Retinal pigment epithelial cell (primary cell): Measurements from ENCODE around the gene PTGES2.

ENCODE experiments used
- DNase-seq: peaks from one replicate; pipeline ENCODE4 v3.0.0-alpha.2; 2010; ENCODE audit warnings: low read depth
- H3K4me3 ChIP-seq: 2 replicates; pipeline ENCODE4 v1.5.1; 2011; ENCODE audit warnings: mild to moderate bottlenecking, low read length, control low read depth, moderate library complexity
- TF ChIP-seq, protein P1 (sequence below): conservative IDR thresholded peaks from 2 replicates; pipeline ENCODE4 v1.5.1; 2011; ENCODE audit warnings: low read depth, low read length, control low read depth, inconsistent platforms

PTGES2 gene

DNA sequence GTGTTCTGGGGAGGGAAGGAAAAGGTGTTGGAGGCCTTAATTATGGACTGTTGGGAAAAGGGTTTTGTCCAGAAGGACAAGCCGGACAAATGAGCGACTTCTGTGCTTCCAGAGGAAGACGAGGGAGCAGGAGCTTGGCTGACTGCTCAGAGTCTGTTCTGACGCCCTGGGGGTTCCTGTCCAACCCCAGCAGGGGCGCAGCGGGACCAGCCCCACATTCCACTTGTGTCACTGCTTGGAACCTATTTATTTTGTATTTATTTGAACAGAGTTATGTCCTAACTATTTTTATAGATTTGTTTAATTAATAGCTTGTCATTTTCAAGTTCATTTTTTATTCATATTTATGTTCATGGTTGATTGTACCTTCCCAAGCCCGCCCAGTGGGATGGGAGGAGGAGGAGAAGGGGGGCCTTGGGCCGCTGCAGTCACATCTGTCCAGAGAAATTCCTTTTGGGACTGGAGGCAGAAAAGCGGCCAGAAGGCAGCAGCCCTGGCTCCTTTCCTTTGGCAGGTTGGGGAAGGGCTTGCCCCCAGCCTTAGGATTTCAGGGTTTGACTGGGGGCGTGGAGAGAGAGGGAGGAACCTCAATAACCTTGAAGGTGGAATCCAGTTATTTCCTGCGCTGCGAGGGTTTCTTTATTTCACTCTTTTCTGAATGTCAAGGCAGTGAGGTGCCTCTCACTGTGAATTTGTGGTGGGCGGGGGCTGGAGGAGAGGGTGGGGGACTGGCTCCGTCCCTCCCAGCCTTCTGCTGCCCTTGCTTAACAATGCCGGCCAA is 19.1 kb downstream of the PTGES2 start:
- TF ChIP-seq, protein P1, sequence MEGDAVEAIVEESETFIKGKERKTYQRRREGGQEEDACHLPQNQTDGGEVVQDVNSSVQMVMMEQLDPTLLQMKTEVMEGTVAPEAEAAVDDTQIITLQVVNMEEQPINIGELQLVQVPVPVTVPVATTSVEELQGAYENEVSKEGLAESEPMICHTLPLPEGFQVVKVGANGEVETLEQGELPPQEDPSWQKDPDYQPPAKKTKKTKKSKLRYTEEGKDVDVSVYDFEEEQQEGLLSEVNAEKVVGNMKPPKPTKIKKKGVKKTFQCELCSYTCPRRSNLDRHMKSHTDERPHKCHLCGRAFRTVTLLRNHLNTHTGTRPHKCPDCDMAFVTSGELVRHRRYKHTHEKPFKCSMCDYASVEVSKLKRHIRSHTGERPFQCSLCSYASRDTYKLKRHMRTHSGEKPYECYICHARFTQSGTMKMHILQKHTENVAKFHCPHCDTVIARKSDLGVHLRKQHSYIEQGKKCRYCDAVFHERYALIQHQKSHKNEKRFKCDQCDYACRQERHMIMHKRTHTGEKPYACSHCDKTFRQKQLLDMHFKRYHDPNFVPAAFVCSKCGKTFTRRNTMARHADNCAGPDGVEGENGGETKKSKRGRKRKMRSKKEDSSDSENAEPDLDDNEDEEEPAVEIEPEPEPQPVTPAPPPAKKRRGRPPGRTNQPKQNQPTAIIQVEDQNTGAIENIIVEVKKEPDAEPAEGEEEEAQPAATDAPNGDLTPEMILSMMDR = no peak
- no peak overlapping the region for H3K4me3 ChIP-seq
- DNase-seq = no peak

GRCh38 chr9:128107468-128108268 is 19.9 kb downstream of the PTGES2 start:
- no peak overlapping the region for H3K4me3 ChIP-seq
- TF ChIP-seq, protein P1 = no peak
- no peak for DNase-seq

- no peak overlapping the region for H3K4me3 ChIP-seq
- TF ChIP-seq, protein P1 = no peak
- DNase-seq = no peak
Observed at GRCh38 chr9:128106940-128107467, 20.5 kb downstream of the PTGES2 start.

DNA sequence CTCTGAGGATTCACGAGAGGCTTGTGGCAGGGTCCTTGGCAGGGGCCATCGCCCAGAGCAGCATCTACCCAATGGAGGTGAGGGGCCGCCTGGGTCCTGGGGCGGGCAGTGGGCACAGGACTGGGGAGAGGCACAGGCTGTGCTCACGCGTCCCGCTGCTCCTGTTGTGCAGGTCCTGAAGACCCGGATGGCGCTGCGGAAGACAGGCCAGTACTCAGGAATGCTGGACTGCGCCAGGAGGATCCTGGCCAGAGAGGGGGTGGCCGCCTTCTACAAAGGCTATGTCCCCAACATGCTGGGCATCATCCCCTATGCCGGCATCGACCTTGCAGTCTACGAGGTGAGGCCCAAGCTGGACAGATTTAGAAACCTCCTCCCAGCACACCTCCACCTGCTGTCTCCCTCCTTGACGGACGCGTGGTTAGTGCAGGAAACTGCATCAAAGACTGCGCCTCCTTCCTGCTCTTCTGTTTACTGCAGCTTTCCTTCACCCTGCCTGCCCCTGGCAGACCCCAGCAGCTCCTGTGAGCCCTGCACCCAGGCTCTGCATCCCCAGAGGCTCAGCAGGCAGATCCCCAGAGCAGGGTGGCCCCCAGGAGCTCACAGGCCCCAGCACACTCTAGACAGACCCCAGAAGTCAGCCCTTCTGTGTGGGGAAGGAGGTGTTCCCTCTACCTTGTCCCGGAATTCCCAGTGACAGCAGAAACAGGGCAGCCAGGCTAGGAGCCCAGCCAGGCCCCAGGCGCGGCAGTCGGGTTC is 21.2 kb downstream of the PTGES2 start:
- DNase-seq = no peak
- TF ChIP-seq, protein P1 = no peak
- H3K4me3 ChIP-seq = no peak overlapping the region

GRCh38 chr9:128105538-128106175 is 21.9 kb downstream of the PTGES2 start:
- no peak overlapping the region for H3K4me3 ChIP-seq
- no peak for DNase-seq
- TF ChIP-seq, protein P1 = no peak

- H3K4me3 ChIP-seq = no peak overlapping the region
- DNase-seq = no peak
- TF ChIP-seq, protein P1 = no peak
Observed at GRCh38 chr9:128104171-128104618, 23.3 kb downstream of the PTGES2 start.
